Measurements from ENCODE around the gene SIAE.

Gene SIAE

GRCh38 chr11:124662106-124662505 lies 11.4 kb downstream of the SIAE start:
- CTCF ChIA-PET = interaction anchor here (2.1 to 6.9 kb wide), 5 partner anchors 9 to 176 kb away, joined by 6 to 46 read pairs (median 27); partner anchors contain the start of gene ESAM
- H3K4me3 ChIP-seq (ENCODE audit: low read depth, low read length) = no peak overlapping the region
- DNase-seq (ENCODE audit: low read depth, low spot score) = no peak
- POLR2A ChIA-PET = no interaction called here
- no peak for TF ChIP-seq CTCF (IDR thresholded peaks at IDR 0.05; ENCODE audit: insufficient read depth, low read length, missing control alignments)

- ChIA-PET POLR2A (no interaction called here), CTCF (interaction anchor here (2.1 to 6.9 kb wide), 5 partner anchors 9 to 176 kb away, joined by 6 to 46 read pairs (median 27); partner anchors contain the start of gene ESAM)
- TF ChIP-seq CTCF (IDR thresholded peaks at IDR 0.05; ENCODE audit: insufficient read depth, low read length, missing control alignments) = no peak
- no peak overlapping the region for H3K4me3 ChIP-seq (ENCODE audit: low read depth, low read length)
- DNase-seq (ENCODE audit: low read depth, low spot score) = no peak
Observed at GRCh38 chr11:124661553-124661952, 12.0 kb downstream of the SIAE start.

GRCh38 chr11:124658986-124659385 lies 14.6 kb downstream of the SIAE start:
- POLR2A ChIA-PET = no interaction called here
- DNase-seq (ENCODE audit: low read depth, low spot score) = no peak
- no peak for TF ChIP-seq CTCF (IDR thresholded peaks at IDR 0.05; ENCODE audit: insufficient read depth, low read length, missing control alignments)
- CTCF ChIA-PET = interaction anchor here (1.9 to 6.9 kb wide), 3 partner anchors 10 to 14 kb away, joined by 8 to 46 read pairs (median 35); no protein-coding TSS in a partner anchor
- H3K4me3 ChIP-seq (ENCODE audit: low read depth, low read length) = no peak overlapping the region

GRCh38 chr11:124658501-124658900 lies 15.0 kb downstream of the SIAE start:
- DNase-seq (ENCODE audit: low read depth, low spot score) = no peak
- H3K4me3 ChIP-seq (ENCODE audit: low read depth, low read length) = no peak overlapping the region
- ChIA-PET CTCF (interaction anchor here (1.9 to 6.9 kb wide), 3 partner anchors 9 to 14 kb away, joined by 8 to 46 read pairs (median 35); no protein-coding TSS in a partner anchor), POLR2A (no interaction called here)
- no peak for TF ChIP-seq CTCF (IDR thresholded peaks at IDR 0.05; ENCODE audit: insufficient read depth, low read length, missing control alignments)

GRCh38 chr11:124657904-124658303 lies 15.6 kb downstream of the SIAE start:
- ChIA-PET POLR2A (no interaction called here), CTCF (interaction anchor here (6.9 kb wide), 1 partner anchor 13 kb away, joined by 46 read pairs; no protein-coding TSS in a partner anchor)
- no peak overlapping the region for H3K4me3 ChIP-seq (ENCODE audit: low read depth, low read length)
- TF ChIP-seq CTCF (IDR thresholded peaks at IDR 0.05; ENCODE audit: insufficient read depth, low read length, missing control alignments) = no peak
- no peak for DNase-seq (ENCODE audit: low read depth, low spot score)

GRCh38 chr11:124656774-124657630 lies 16.5 kb downstream of the SIAE start:
- TF ChIP-seq CTCF (IDR thresholded peaks at IDR 0.05; ENCODE audit: insufficient read depth, low read length, missing control alignments) = no peak
- H3K4me3 ChIP-seq (ENCODE audit: low read depth, low read length) = no peak overlapping the region
- POLR2A ChIA-PET = no interaction called here
- CTCF ChIA-PET = interaction anchor here (0.9 to 6.9 kb wide), 4 partner anchors 13 to 132 kb away, joined by 3 to 46 read pairs (median 4); no protein-coding TSS in a partner anchor
- DNase-seq (ENCODE audit: low read depth, low spot score) = no peak

All from AG04449 (cell line).